Mesendoderm (in vitro differentiated cells): ENCODE measurements around the gene APOM.

Experiments used
- DNase-seq: peaks from one replicate; pipeline ENCODE4 v3.0.0; 2013
- H2AK5ac ChIP-seq: 2 replicates; pipeline ENCODE4 v1.6.1; 2013; ENCODE audit warnings: low read length, inconsistent platforms
- H2BK120ac ChIP-seq: 2 replicates; pipeline ENCODE4 v1.6.1; 2013; ENCODE audit warnings: low read depth, mild to moderate bottlenecking, low read length, moderate library complexity, mixed read lengths
- H2BK15ac ChIP-seq: replicated peaks from 2 replicates; pipeline ENCODE4 v1.6.1; 2013; ENCODE audit warnings: low read depth, mild to moderate bottlenecking, moderate library complexity
- H2BK5ac ChIP-seq: 2 replicates; pipeline ENCODE4 v1.6.1; 2013; ENCODE audit warnings: low read length, inconsistent platforms
- H3K18ac ChIP-seq: 2 replicates; pipeline ENCODE4 v1.6.1; 2013; ENCODE audit warnings: mild to moderate bottlenecking, low read length, mixed read lengths
- H3K23ac ChIP-seq: one replicate; pipeline ENCODE4 v1.6.1; 2013; ENCODE audit warnings: low read length
- H3K27ac ChIP-seq: 2 replicates; pipeline ENCODE4 v1.5.1; 2013; ENCODE audit warnings: low read depth, mild to moderate bottlenecking, inconsistent platforms, low read length, moderate library complexity
- H3K27me3 ChIP-seq: 2 replicates; pipeline ENCODE4 v1.6.1; 2013; ENCODE audit warnings: low read length, control low read depth, mild to moderate bottlenecking, inconsistent platforms; ENCODE audit not compliant: insufficient read depth, poor library complexity
- H3K36me3 ChIP-seq: 2 replicates; pipeline ENCODE4 v1.6.1; 2013; ENCODE audit warnings: low read length, inconsistent platforms; ENCODE audit not compliant: control insufficient read depth, insufficient read depth
- H3K4ac ChIP-seq: one replicate; pipeline ENCODE4 v1.6.1; 2013; ENCODE audit warnings: low read depth, mild to moderate bottlenecking, low read length, moderate library complexity
- H3K4me1 ChIP-seq: 2 replicates; pipeline ENCODE4 v1.6.1; 2013; ENCODE audit warnings: low read depth, low read length, inconsistent platforms; ENCODE audit not compliant: control insufficient read depth
- H3K4me2 ChIP-seq: 2 replicates; pipeline ENCODE4 v1.6.1; 2013; ENCODE audit warnings: low read length
- H3K4me3 ChIP-seq: 2 replicates; pipeline ENCODE4 v1.5.1; 2013; ENCODE audit warnings: mild to moderate bottlenecking, low read length
- H3K56ac ChIP-seq: one replicate; pipeline ENCODE4 v1.6.1; 2013; ENCODE audit warnings: low read length
- H3K79me1 ChIP-seq: 2 replicates; pipeline ENCODE4 v1.6.1; 2013; ENCODE audit warnings: low read length, inconsistent platforms
- H3K79me2 ChIP-seq: 2 replicates; pipeline ENCODE4 v1.6.1; 2013; ENCODE audit warnings: mild to moderate bottlenecking, low read length; ENCODE audit not compliant: control insufficient read depth, insufficient read depth
- H3K9ac ChIP-seq: 2 replicates; pipeline ENCODE4 v1.6.1; 2013; ENCODE audit warnings: low read length, inconsistent platforms
- H4K5ac ChIP-seq: one replicate; pipeline ENCODE4 v1.6.1; 2013; ENCODE audit warnings: low read length
- H4K8ac ChIP-seq: one replicate; pipeline ENCODE4 v1.6.1; 2013; ENCODE audit warnings: low read depth, mild to moderate bottlenecking, control low read depth, low read length, moderate library complexity
- WGBS: extraction: QIAGEN DNeasy Blood & Tissue Kit; methylation state at CpG from one replicate; pipeline ENCODE4 v1.1.7; 2013; ENCODE audit warnings: low lambda C conversion rate, missing lambda C conversion rate; ENCODE audit not compliant: insufficient coverage; ENCODE audit errors: extremely low coverage; 5-methylcytosine and 5-hydroxymethylcytosine counted together

APOM gene

DNA sequence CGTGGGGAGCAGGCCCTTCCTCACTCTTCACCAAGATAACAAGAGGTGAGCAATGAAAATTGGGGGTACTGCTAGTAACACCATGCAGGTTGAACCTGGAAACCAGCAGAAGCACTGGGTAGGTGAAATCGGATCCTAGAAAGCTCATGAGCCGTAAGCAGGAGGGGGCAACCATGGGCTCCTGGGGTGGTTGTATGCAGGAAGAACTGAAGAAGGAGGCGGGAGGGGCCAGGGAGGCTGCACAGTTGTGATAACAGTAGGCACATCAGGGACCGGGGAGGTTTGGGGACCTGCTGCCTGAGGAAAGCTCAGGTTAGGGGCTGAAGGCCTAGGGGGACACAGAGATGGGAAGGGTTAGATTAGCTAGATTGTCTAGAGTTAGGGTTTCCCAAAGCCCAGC lies 30.8 kb downstream of the APOM start:
- Histone ChIP-seq H3K27me3 (no peaks in the 10 kb centered on the region), H3K4ac (no peak overlapping the region), H3K23ac (no peak overlapping the region), H2BK5ac (no peak overlapping the region), H3K56ac (no peak overlapping the region), H3K9ac (no peak overlapping the region), H3K4me3 (no peak overlapping the region), H3K27ac (no peak overlapping the region), H3K4me1 (peaks cover 8% of the 10 kb centered on the region), H2AK5ac (no peak overlapping the region), H2BK15ac (no peak overlapping the region), H4K5ac (no peak overlapping the region), H3K36me3 (peaks cover 20% of the 10 kb centered on the region), H3K18ac (no peak overlapping the region), H3K79me1 (no peaks in the 10 kb centered on the region), H4K8ac (no peak overlapping the region), H2BK120ac (no peak overlapping the region), H3K79me2 (no peaks in the 10 kb centered on the region), H3K4me2 (no peak overlapping the region)
- DNase-seq, result no peak
- WGBS, result no CpG with 5 or more reads among the region's 5 CpGs

DNA sequence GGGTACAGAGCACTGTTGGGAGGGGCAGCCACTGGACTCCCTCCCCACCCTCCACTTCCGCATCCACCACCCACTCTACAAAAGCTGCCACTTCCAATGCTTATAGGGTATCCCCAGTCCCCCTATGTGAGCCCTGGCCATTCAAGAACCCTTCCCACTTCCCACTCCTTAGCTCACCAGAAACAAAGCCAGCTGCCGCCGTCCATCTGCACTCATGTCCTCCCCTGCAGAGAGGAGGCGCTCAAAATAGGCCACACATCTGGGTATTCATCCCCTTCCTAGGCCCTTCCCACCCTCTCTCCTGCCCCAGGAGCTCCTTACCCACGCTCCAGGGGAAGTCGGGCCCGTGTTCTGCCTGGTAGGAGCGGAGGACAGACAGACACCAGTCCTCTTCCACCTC lies 31.6 kb downstream of the APOM start:
- DNase-seq, result no peak
- Histone ChIP-seq H3K18ac (no peak overlapping the region), H3K4me2 (no peak overlapping the region), H3K56ac (no peak overlapping the region), H3K79me2 (no peaks in the 10 kb centered on the region), H3K9ac (no peak overlapping the region), H2BK15ac (no peak overlapping the region), H3K4me1 (peaks cover 8% of the 10 kb centered on the region), H3K79me1 (no peaks in the 10 kb centered on the region), H3K36me3 (peaks cover 20% of the 10 kb centered on the region), H3K23ac (no peak overlapping the region), H3K4ac (no peak overlapping the region), H4K8ac (no peak overlapping the region), H3K27ac (no peak overlapping the region), H4K5ac (no peak overlapping the region), H3K4me3 (no peak overlapping the region), H2AK5ac (no peak overlapping the region), H2BK5ac (no peak overlapping the region), H3K27me3 (no peaks in the 10 kb centered on the region), H2BK120ac (no peak overlapping the region)
- WGBS, result no CpG with 5 or more reads among the region's 8 CpGs

DNA sequence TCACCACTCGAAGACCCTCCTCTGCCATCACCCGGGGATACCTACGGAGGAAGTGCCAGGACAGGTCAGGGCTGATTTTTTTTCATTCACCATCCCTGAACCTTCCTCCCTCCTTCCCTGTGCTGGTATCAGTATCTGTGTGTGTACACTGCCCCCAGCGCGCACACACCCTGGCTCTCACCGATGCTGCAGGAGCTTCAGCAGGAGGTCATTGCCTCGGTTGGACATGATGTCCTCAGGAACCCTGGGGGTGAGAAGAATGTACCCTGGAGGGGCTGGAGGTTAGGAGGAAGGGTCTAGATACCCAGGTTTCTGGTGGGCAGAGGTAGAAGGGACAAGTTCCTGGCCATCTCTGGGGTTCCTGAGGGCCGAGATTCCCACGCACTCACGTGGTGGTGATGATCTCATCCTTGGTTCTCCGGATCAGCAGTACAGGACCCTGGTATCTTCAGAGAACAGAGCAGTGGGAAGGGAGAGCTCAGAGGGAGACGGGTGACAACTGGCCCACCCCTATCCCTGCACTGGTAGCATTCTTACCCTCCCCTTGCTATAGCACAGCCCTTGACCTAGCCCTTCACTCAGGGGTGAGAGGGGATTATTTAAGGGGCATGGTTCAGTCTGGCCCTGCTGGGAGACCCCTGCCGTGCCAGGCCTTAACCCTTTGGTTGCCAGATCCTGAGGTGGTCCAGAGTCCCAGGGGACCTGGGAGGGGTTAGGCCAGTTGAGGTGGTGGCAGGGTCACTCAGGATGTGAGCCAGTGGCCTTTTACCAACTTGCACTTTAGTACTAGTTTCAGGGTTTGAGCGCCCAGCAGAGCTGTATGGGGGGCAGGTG lies 32.4 kb downstream of the APOM start:
- Histone ChIP-seq H3K79me1 (no peaks in the 10 kb centered on the region), H3K27me3 (no peaks in the 10 kb centered on the region), H2AK5ac (no peak overlapping the region), H3K56ac (peak overlapping the region; percentile 42), H3K4me1 (peaks cover 8% of the 10 kb centered on the region), H3K79me2 (no peaks in the 10 kb centered on the region), H3K4me3 (no peak overlapping the region), H3K4me2 (no peak overlapping the region), H3K9ac (no peak overlapping the region), H2BK5ac (no peak overlapping the region), H3K36me3 (peaks cover 23% of the 10 kb centered on the region), H2BK120ac (no peak overlapping the region), H2BK15ac (no peak overlapping the region), H4K8ac (no peak overlapping the region), H3K23ac (no peak overlapping the region), H3K18ac (no peak overlapping the region), H3K27ac (no peak overlapping the region), H4K5ac (no peak overlapping the region), H3K4ac (no peak overlapping the region)
- no CpG with 5 or more reads among the region's 14 CpGs for WGBS
- no peak for DNase-seq

DNA sequence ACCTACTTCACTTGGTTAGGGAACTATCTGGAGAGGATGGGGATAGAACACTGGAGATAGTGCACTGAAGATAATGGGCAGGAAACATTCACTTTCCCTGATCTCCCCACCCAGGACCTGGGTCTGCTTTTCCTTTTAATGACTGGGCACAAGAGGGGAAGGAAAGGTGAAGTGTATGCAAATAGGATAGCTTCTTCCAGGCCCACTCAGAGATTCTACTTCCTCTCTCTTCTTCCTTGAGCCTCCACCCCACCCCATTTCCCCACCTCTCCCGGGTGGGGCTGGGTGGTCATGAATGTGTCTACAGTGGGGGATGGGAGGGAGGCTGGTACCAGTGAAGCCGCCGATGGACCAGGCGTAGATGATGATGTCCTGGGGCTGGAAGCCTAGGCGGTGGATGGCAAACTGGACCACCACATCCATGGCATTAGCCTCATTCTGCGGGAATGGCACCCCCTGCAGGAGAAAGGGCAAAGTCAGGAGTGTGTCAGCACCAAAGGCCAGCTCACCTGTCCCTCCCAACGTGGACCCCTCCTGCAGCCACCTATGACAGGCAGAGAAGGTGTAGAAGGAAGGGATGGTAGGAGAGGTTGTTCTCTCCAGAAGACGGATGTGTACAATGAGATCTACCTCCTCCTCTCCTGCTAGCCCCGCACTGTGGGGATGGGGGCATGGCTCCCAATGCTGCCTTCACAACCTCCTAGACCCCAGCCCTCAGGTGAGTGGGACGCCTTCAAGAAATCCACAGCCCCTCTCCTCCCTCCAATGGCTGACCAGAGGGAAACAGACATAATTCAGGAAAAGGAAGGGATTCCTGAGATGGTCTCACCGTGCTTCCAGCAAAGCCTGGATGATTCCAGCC lies 33.8 kb downstream of the APOM start:
- Histone ChIP-seq H3K9ac (no peak overlapping the region), H4K5ac (no peak overlapping the region), H3K4me2 (no peak overlapping the region), H3K4me3 (no peak overlapping the region), H3K27me3 (no peaks in the 10 kb centered on the region), H3K23ac (no peak overlapping the region), H3K4ac (no peak overlapping the region), H2BK5ac (no peak overlapping the region), H3K79me2 (no peaks in the 10 kb centered on the region), H2BK120ac (no peak overlapping the region), H3K18ac (no peak overlapping the region), H3K79me1 (no peaks in the 10 kb centered on the region), H2AK5ac (no peak overlapping the region), H4K8ac (no peak overlapping the region), H3K27ac (no peak overlapping the region), H3K36me3 (peaks cover 26% of the 10 kb centered on the region), H3K56ac (no peak overlapping the region), H2BK15ac (no peak overlapping the region), H3K4me1 (peaks cover 8% of the 10 kb centered on the region)
- DNase-seq, result peak; percentile 41
- WGBS, result no CpG with 5 or more reads among the region's 11 CpGs

DNA sequence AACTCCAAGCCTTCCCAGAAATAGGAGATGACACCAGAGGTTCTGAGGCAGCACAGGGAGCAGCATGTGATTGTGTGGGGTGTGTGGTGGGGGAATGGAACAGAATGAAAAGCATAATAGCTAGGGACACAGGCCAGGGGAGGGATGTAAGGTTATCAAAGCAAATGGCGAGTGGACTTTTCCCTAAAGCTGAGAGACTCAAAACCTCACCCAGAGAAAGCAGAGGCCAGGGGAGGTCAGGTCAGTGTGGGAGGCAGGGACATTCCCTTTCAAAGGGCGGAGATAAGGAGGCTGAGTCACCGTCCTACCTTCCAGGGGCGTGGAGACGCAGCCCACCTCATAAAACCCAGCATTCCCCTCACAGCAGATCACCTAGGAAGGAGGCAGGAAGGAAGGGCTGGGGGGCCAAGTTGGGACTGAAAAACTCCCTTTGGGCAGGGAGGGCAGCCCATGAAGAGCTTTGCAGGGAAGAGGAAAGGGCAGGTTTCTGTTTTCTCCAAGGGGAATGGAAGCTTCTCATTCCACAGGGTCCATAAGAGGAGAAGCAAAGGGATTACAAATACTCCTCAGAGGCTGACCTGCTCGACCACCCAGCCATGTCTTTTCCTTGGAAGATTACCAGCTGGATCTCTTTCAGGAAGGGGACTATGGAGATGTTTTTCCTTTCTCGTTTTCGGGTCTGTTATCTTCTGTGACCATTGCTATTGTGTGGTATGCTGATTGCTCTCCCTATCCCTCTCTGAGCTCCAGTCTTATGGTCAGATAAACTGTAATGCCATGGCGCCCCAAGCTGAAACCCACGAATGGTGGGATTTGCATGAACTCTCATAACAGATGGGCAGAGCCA lies 34.8 kb downstream of the APOM start:
- no peak overlapping the region for H3K4me2 ChIP-seq
- no peaks in the 10 kb centered on the region for H3K27me3 ChIP-seq
- no peak overlapping the region for H3K4me3 ChIP-seq
- no peak overlapping the region for H2BK5ac ChIP-seq
- no peak overlapping the region for H2AK5ac ChIP-seq
- H3K27ac ChIP-seq, result peak overlapping the region; percentile 68
- H2BK15ac ChIP-seq, result no peak overlapping the region
- no peak overlapping the region for H3K18ac ChIP-seq
- H3K36me3 ChIP-seq, result peaks cover 29% of the 10 kb centered on the region
- peak overlapping the region; percentile 79 for H3K56ac ChIP-seq
- H2BK120ac ChIP-seq, result no peak overlapping the region
- H3K9ac ChIP-seq, result peak overlapping the region; percentile 44
- H4K8ac ChIP-seq, result no peak overlapping the region
- peak; percentile 78 for DNase-seq
- H3K23ac ChIP-seq, result peak overlapping the region; percentile 66
- WGBS, result no CpG with 5 or more reads among the region's 10 CpGs
- no peaks in the 10 kb centered on the region for H3K79me1 ChIP-seq
- no peaks in the 10 kb centered on the region for H3K79me2 ChIP-seq
- no peak overlapping the region for H4K5ac ChIP-seq
- peaks cover 8% of the 10 kb centered on the region for H3K4me1 ChIP-seq
- H3K4ac ChIP-seq, result no peak overlapping the region
